ENCODE measurements around the gene SH3GL3. TPM values are rescaled to one million over a fixed set of nuclear protein-coding genes. Genes with fewer than 3 reads are reported as not detected.
A peak's percentile ranks its signal among the peaks of the same experiment; 100 is the strongest.

SH3GL3 gene
- total RNA-seq, 2 donors from 2014 or later, result not detected

- DNase-seq (ENCODE audit: low spot score), result no peak
- ATAC-seq, result no peak
- peaks cover 11 to 13% of the 10 kb centered on the region in 2 donors for H3K4me1 Mint-ChIP-seq (ENCODE audit: low read depth in 2 of 2)
- H3K9me3 Mint-ChIP-seq, result no peaks in the 10 kb centered on the region
- H3K27ac Mint-ChIP-seq, result no peak overlapping the region
- no peaks in the 10 kb centered on the region for H3K36me3 Mint-ChIP-seq
- H3K27me3 Mint-ChIP-seq, result peaks cover 33% of the 10 kb centered on the region in 2 donors
- H3K4me3 Mint-ChIP-seq, result no peak overlapping the region
These were observed 3.9 kb upstream of the SH3GL3 start for GRCh38 chr15:83443076-83443847.

- ATAC-seq (no peak), DNase-seq (ENCODE audit: low spot score) (no peak)
- Mint-ChIP-seq H3K4me1 (ENCODE audit: low read depth in 2 of 2) (peaks cover 5 to 8% of the 10 kb centered on the region in 2 donors), H3K27ac (no peak overlapping the region), H3K9me3 (no peaks in the 10 kb centered on the region), H3K4me3 (no peak overlapping the region), H3K27me3 (peaks cover 39 to 40% of the 10 kb centered on the region in 2 donors), H3K36me3 (no peaks in the 10 kb centered on the region)
These were observed 2.2 kb upstream of the SH3GL3 start for GRCh38 chr15:83444936-83445335.

DNA sequence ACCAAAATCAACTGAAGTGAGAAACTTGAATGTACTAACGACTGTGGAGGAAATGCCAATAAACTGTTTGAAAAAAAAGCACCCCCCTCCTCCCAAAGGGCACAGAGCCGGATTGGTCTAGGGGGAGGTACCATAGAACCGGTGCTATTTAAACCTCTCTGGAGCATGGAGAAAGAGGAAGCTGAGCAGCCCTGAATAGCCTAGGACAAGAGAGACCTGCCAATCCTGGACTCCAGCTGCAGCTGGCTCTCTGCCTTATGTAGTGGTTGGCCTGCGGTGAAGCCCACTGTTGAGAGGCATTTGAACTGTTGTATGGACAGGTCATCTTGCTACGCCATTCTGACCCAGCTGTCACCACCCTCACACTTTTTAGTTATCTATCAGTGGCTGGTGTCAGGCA, 1.5 kb upstream of the SH3GL3 start:
- ATAC-seq (no peak), DNase-seq (ENCODE audit: low spot score) (no peak)
- no peak overlapping the region for H3K4me3 Mint-ChIP-seq
- peaks cover 5 to 8% of the 10 kb centered on the region in 2 donors for H3K4me1 Mint-ChIP-seq (ENCODE audit: low read depth in 2 of 2)
- H3K9me3 Mint-ChIP-seq, result no peaks in the 10 kb centered on the region
- H3K36me3 Mint-ChIP-seq, result no peaks in the 10 kb centered on the region
- peaks cover 39 to 43% of the 10 kb centered on the region in 2 donors for H3K27me3 Mint-ChIP-seq
- no peak overlapping the region for H3K27ac Mint-ChIP-seq

DNA sequence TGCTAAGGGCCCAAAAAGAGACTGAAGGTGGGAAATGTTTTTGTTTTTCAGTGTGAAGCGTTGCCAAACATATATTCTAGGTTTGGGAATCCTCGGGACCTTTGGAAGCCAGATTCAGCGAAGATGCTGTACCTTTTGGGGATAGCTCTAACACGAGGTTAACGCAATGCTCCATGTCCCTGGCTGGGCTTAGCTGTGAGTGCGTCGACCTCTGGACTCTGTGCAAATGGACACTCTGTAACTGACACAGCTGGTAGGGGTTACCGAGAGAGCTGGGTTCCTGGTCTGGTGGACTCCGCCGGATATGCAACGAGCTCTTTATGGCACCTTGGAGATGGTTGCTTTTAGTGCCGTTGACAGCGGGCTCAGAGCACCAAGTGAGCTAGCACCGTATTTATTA, 724 bp upstream of the SH3GL3 start:
- H3K9me3 Mint-ChIP-seq, result no peaks in the 10 kb centered on the region
- H3K4me3 Mint-ChIP-seq, result peak overlapping the region; percentile 51
- H3K27ac Mint-ChIP-seq, result no peak overlapping the region
- peaks cover 38 to 43% of the 10 kb centered on the region in 2 donors for H3K27me3 Mint-ChIP-seq
- H3K36me3 Mint-ChIP-seq, result no peaks in the 10 kb centered on the region
- H3K4me1 Mint-ChIP-seq (ENCODE audit: low read depth in 2 of 2), result peaks cover 5 to 8% of the 10 kb centered on the region in 2 donors
- no peak for DNase-seq (ENCODE audit: low spot score)
- no peak for ATAC-seq

- no peak overlapping the region for H3K4me3 Mint-ChIP-seq
- H3K4me1 Mint-ChIP-seq (ENCODE audit: low read depth in 2 of 2), result peaks cover 5 to 8% of the 10 kb centered on the region in 2 donors
- H3K27me3 Mint-ChIP-seq, result peaks cover 24 to 37% of the 10 kb centered on the region in 2 donors
- no peaks in the 10 kb centered on the region for H3K9me3 Mint-ChIP-seq
- no peak overlapping the region for H3K27ac Mint-ChIP-seq
- DNase-seq (ENCODE audit: low spot score), result no peak
- ATAC-seq, result no peak
- no peaks in the 10 kb centered on the region for H3K36me3 Mint-ChIP-seq
These were observed 2.1 kb downstream of the SH3GL3 start for GRCh38 chr15:83449250-83449671.

DNA sequence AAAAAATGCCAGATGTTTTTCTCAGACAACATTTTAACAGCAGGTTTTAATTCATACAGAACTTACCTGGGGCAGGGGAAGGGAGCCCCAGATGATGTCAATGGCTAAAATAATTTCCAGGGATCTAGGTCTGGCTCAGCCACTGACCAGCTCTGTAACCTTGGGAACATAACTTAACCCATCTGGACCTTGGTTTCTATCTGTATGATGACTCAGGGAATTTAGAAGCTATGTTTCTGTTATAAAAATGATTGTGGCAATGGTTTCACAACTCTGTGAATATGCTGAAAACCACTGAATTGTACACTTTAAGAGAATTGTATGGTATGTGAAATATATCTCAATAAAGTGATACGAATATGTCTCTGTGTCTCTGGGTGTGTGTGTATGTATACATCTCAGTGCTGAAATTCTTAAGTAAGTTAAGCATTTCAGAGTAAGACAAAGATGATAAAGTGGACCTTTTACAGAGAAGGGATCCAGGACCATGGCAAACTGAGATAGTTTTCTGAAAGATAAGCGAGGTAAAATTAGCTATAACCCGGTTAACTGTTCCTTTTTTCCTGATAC, 2.9 kb downstream of the SH3GL3 start:
- no peak for ATAC-seq

GRCh38 chr15:83457149-83457548, 10.0 kb downstream of the SH3GL3 start:
- DNase-seq (ENCODE audit: low spot score), result no peak
- no peaks in the 10 kb centered on the region for H3K4me1 Mint-ChIP-seq (ENCODE audit: low read depth in 2 of 2)
- ATAC-seq, result no peak
- no peak overlapping the region for H3K27ac Mint-ChIP-seq
- peaks cover 13 to 17% of the 10 kb centered on the region in 2 donors for H3K27me3 Mint-ChIP-seq
- no peak overlapping the region for H3K4me3 Mint-ChIP-seq
- H3K36me3 Mint-ChIP-seq, result no peaks in the 10 kb centered on the region
- no peaks in the 10 kb centered on the region for H3K9me3 Mint-ChIP-seq

More for the DNA sequence above, 2.9 kb downstream of the SH3GL3 start:
- no peak overlapping the region for H3K4me3 Mint-ChIP-seq
- H3K27me3 Mint-ChIP-seq, result peaks cover 22 to 37% of the 10 kb centered on the region in 2 donors
- no peak overlapping the region for H3K27ac Mint-ChIP-seq
- H3K9me3 Mint-ChIP-seq, result no peaks in the 10 kb centered on the region
- H3K36me3 Mint-ChIP-seq, result no peaks in the 10 kb centered on the region
- DNase-seq (ENCODE audit: low spot score), result no peak
- H3K4me1 Mint-ChIP-seq (ENCODE audit: low read depth in 2 of 2), result peaks cover 5 to 8% of the 10 kb centered on the region in 2 donors

GRCh38 chr15:83458381-83458780, 11.2 kb downstream of the SH3GL3 start:
- Mint-ChIP-seq H3K9me3 (no peaks in the 10 kb centered on the region), H3K4me1 (ENCODE audit: low read depth in 2 of 2) (no peaks in the 10 kb centered on the region), H3K4me3 (no peak overlapping the region), H3K27me3 (peaks cover 13 to 17% of the 10 kb centered on the region in 2 donors), H3K36me3 (no peaks in the 10 kb centered on the region), H3K27ac (no peak overlapping the region)
- DNase-seq (ENCODE audit: low spot score) (no peak), ATAC-seq (no peak)

- Mint-ChIP-seq H3K36me3 (no peaks in the 10 kb centered on the region), H3K27ac (no peak overlapping the region), H3K9me3 (no peaks in the 10 kb centered on the region), H3K4me3 (no peak overlapping the region), H3K4me1 (ENCODE audit: low read depth in 2 of 2) (no peaks in the 10 kb centered on the region), H3K27me3 (peaks cover 15 to 26% of the 10 kb centered on the region in 2 donors)
- ATAC-seq (no peak), DNase-seq (ENCODE audit: low spot score) (no peak)
These were observed 14.9 kb downstream of the SH3GL3 start for GRCh38 chr15:83462026-83462425.

- Mint-ChIP-seq H3K27ac (no peak overlapping the region), H3K27me3 (peaks cover 15 to 25% of the 10 kb centered on the region in 2 donors), H3K9me3 (no peaks in the 10 kb centered on the region), H3K4me3 (no peak overlapping the region), H3K4me1 (ENCODE audit: low read depth in 2 of 2) (no peaks in the 10 kb centered on the region), H3K36me3 (no peaks in the 10 kb centered on the region)
- ATAC-seq, result no peak
- no peak for DNase-seq (ENCODE audit: low spot score)
These were observed 15.9 kb downstream of the SH3GL3 start for GRCh38 chr15:83462953-83463433.

- Mint-ChIP-seq H3K4me3 (no peak overlapping the region), H3K4me1 (ENCODE audit: low read depth in 2 of 2) (no peaks in the 10 kb centered on the region), H3K36me3 (no peaks in the 10 kb centered on the region), H3K27ac (no peak overlapping the region), H3K27me3 (peaks cover 21 to 49% of the 10 kb centered on the region in 2 donors), H3K9me3 (no peaks in the 10 kb centered on the region)
- ATAC-seq (no peak), DNase-seq (ENCODE audit: low spot score) (no peak)
These were observed 23.7 kb downstream of the SH3GL3 start for GRCh38 chr15:83470887-83471286.

- peaks cover 21 to 49% of the 10 kb centered on the region in 2 donors for H3K27me3 Mint-ChIP-seq
- no peaks in the 10 kb centered on the region for H3K36me3 Mint-ChIP-seq
- H3K4me1 Mint-ChIP-seq (ENCODE audit: low read depth in 2 of 2), result no peaks in the 10 kb centered on the region
- DNase-seq (ENCODE audit: low spot score) (no peak), ATAC-seq (no peak)
- no peak overlapping the region for H3K4me3 Mint-ChIP-seq
- H3K9me3 Mint-ChIP-seq, result no peaks in the 10 kb centered on the region
- H3K27ac Mint-ChIP-seq, result no peak overlapping the region
These were observed 24.2 kb downstream of the SH3GL3 start for GRCh38 chr15:83471307-83471866.

- Mint-ChIP-seq H3K4me3 (no peak overlapping the region), H3K9me3 (no peaks in the 10 kb centered on the region), H3K36me3 (no peaks in the 10 kb centered on the region), H3K27ac (no peak overlapping the region), H3K4me1 (ENCODE audit: low read depth in 2 of 2) (no peaks in the 10 kb centered on the region), H3K27me3 (peaks cover 21 to 49% of the 10 kb centered on the region in 2 donors)
- no peak for DNase-seq (ENCODE audit: low spot score)
- ATAC-seq, result no peak
These were observed 25.0 kb downstream of the SH3GL3 start for GRCh38 chr15:83472151-83472550.

GRCh38 chr15:83472797-83473196, 25.7 kb downstream of the SH3GL3 start:
- no peaks in the 10 kb centered on the region for H3K36me3 Mint-ChIP-seq
- no peak overlapping the region for H3K27ac Mint-ChIP-seq
- DNase-seq (ENCODE audit: low spot score) (no peak), ATAC-seq (no peak)
- no peaks in the 10 kb centered on the region for H3K9me3 Mint-ChIP-seq
- peaks cover 24 to 49% of the 10 kb centered on the region in 2 donors for H3K27me3 Mint-ChIP-seq
- H3K4me1 Mint-ChIP-seq (ENCODE audit: low read depth in 2 of 2), result no peaks in the 10 kb centered on the region
- no peak overlapping the region for H3K4me3 Mint-ChIP-seq
